Mucosa of rectum (tissue), 2 donors: ENCODE data around the gene SPDYE2.
"Not testable (repeated sequence)": the region's sequence is repeated elsewhere in the genome, so short reads cannot be mapped to it uniquely, and the experiment has no call there.

Source experiments
- H3K27ac ChIP-seq, 2 donors: one replicate each; pipeline ENCODE4 v1.7.0; 2013; ENCODE audit warnings: inconsistent platforms in 2 of 2, low read depth in 2 of 2, low read length in 2 of 2
- H3K27me3 ChIP-seq, 2 donors: one replicate each; pipeline ENCODE4 v1.7.0; 2013; ENCODE audit warnings: low read length in 2 of 2; ENCODE audit not compliant: control insufficient read depth in 2 of 2, insufficient read depth in 2 of 2
- H3K36me3 ChIP-seq, 2 donors: one replicate each; pipeline ENCODE4 v1.7.0; 2013; ENCODE audit warnings: low read length in 2 of 2; ENCODE audit not compliant: control insufficient read depth in 2 of 2, insufficient read depth in 2 of 2
- H3K4me1 ChIP-seq, 2 donors: one replicate each; pipeline ENCODE4 v1.7.0; 2013; ENCODE audit warnings: low read length in 2 of 2, mild to moderate bottlenecking in 1 of 2; ENCODE audit not compliant: control insufficient read depth in 2 of 2, insufficient read depth in 2 of 2
- H3K4me3 ChIP-seq, 2 donors: one replicate each; pipeline ENCODE4 v1.7.0; 2013; ENCODE audit warnings: low read length in 2 of 2
- H3K9ac ChIP-seq, 2 donors: one replicate each; pipeline ENCODE4 v1.7.0; 2013; ENCODE audit warnings: low read length in 2 of 2, low read depth in 1 of 2, mild to moderate bottlenecking in 1 of 2
- H3K9me3 ChIP-seq, 2 donors: one replicate each; pipeline ENCODE4 v1.7.0; 2013; ENCODE audit warnings: low read length in 2 of 2; ENCODE audit not compliant: control insufficient read depth in 2 of 2
- donor health status: healthy.
- donor health status: Normal muscosa, but diverticular disease.

SPDYE2 gene

GRCh38 chr7:102604431-102605145, 53.6 kb downstream of the SPDYE2 start:
- not testable (repeated sequence) for H3K27ac ChIP-seq, H3K4me3 ChIP-seq, H3K4me1 ChIP-seq, H3K27me3 ChIP-seq, H3K9ac ChIP-seq, H3K36me3 ChIP-seq, H3K9me3 ChIP-seq

- not testable (repeated sequence) for H3K9me3 ChIP-seq, H3K27me3 ChIP-seq, H3K36me3 ChIP-seq, H3K4me1 ChIP-seq, H3K9ac ChIP-seq, H3K27ac ChIP-seq, H3K4me3 ChIP-seq
Observed at GRCh38 chr7:102606848-102607247, 55.8 kb downstream of the SPDYE2 start.

DNA sequence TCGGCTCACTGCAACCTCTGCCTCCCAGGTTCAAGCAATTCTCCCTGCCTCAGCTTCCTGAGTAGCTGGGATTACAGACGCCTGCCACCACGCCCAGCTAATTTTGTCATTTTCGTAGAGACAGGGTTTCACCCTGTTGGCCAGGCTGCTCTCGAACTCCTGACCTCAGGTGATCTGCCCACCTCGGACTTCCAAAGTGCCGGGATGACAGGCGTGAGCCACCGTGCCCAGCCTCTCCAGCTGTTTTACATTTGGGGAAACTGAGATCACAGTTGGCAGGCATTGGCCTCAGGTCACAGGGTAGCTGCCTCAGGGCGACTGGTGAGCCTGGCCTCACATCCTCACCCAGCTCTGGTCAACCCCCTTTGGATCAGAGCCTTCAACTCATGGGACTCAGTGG, 58.7 kb downstream of the SPDYE2 start:
- not testable (repeated sequence) for H3K4me1 ChIP-seq, H3K9me3 ChIP-seq, H3K9ac ChIP-seq, H3K27ac ChIP-seq, H3K4me3 ChIP-seq, H3K36me3 ChIP-seq, H3K27me3 ChIP-seq

DNA sequence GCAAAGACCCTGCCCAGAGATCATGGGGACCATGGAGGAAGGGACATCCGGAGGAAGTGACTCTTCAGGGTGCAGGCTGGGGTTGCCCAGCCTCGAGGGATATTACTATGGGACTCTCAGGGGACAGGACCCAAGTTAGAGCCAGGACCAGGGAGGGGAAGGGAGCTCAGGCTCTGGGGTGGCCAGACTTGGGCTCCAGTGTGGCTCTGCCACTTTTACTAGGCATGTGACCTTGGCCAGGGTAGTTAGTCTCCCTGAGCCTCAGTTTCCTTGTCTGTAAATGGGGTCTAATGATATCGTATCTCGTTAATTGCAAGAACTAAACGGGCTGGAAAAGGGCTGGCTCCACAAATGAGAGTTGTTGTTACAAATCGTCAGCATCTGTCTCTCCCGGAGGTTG, 59.4 kb downstream of the SPDYE2 start:
- not testable (repeated sequence) for H3K27me3 ChIP-seq, H3K27ac ChIP-seq, H3K9ac ChIP-seq, H3K4me1 ChIP-seq, H3K4me3 ChIP-seq, H3K36me3 ChIP-seq, H3K9me3 ChIP-seq

- H3K9ac ChIP-seq, H3K27ac ChIP-seq, H3K9me3 ChIP-seq, H3K4me1 ChIP-seq, H3K4me3 ChIP-seq, H3K27me3 ChIP-seq, H3K36me3 ChIP-seq: not testable (repeated sequence)
Observed at GRCh38 chr7:102611013-102611674, 60.1 kb downstream of the SPDYE2 start.

DNA sequence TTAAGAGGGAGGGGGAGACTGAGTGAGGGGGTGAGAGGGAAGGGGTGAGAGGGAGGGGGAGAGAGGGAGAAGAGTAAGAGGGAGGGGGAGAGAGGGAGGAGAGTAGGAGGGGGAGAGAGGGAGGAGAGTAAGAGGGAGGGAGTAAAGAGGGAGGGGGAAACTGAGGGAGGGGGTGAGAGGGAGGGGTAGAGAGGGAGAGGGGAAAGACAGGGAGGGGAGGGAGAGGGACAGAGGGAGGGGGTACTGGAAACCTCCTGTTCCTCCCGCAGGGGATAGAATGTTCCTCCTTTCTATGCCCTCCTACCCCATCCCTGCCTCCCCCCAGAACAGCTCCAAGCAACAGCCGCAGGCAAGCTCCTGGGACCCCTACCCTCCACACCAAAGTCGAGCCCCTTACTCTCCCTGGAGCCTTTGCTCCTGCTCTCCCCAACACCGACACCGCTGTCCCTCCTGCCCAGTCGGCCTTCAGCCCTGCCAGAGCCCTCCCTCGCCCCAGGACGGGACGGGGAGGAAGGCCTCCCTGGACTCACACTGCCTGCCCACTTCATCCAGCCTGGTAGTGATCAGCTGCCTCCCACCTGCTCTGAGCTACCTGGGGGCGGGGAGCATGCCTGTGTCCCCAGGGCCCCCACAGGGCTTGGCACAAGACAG, 60.8 kb downstream of the SPDYE2 start:
- not testable (repeated sequence) for H3K9me3 ChIP-seq, H3K27me3 ChIP-seq, H3K36me3 ChIP-seq, H3K4me3 ChIP-seq, H3K9ac ChIP-seq, H3K4me1 ChIP-seq
- peak overlapping the region in 1 of 2 donors; percentile 43 for H3K27ac ChIP-seq
